Muscle layer of duodenum (tissue), 2 donors: ENCODE data around the gene COPG1.

Source experiments
- H3K27ac ChIP-seq: one replicate; pipeline ENCODE4 v1.7.0; 2013; ENCODE audit warnings: mild to moderate bottlenecking, low read length
- H3K27me3 ChIP-seq: one replicate; pipeline ENCODE4 v1.7.0; 2013; ENCODE audit warnings: low read depth, mild to moderate bottlenecking, control low read depth, low read length
- H3K36me3 ChIP-seq, 2 donors: one replicate each; pipeline ENCODE4 v1.7.0; 2013; ENCODE audit warnings: low read length in 2 of 2, control low read depth in 1 of 2, mild to moderate bottlenecking in 1 of 2; ENCODE audit not compliant: insufficient read depth in 2 of 2, control insufficient read depth in 1 of 2
- H3K4me1 ChIP-seq, 2 donors: one replicate each; pipeline ENCODE4 v1.7.0; 2013; ENCODE audit warnings: low read length in 2 of 2, mild to moderate bottlenecking in 2 of 2, control low read depth in 1 of 2, moderate library complexity in 1 of 2; ENCODE audit not compliant: insufficient read depth in 2 of 2, control insufficient read depth in 1 of 2
- H3K4me3 ChIP-seq, 2 donors: one replicate each; pipeline ENCODE4 v1.7.0; 2013; ENCODE audit warnings: low read length in 2 of 2, low read depth in 1 of 2, mild to moderate bottlenecking in 1 of 2
- H3K9me3 ChIP-seq, 2 donors: one replicate each; pipeline ENCODE4 v1.7.0; 2013; ENCODE audit warnings: low read length in 2 of 2, control low read depth in 1 of 2, mild to moderate bottlenecking in 1 of 2; ENCODE audit not compliant: control insufficient read depth in 1 of 2
- donor health status: healthy.

The COPG1 gene

GRCh38 chr3:129316248-129317013 is 67.0 kb downstream of the COPG1 start:
- Histone ChIP-seq H3K9me3 (no peaks in the 10 kb centered on the region), H3K4me3 (peak overlapping the region; percentile 53 to 95), H3K27ac (no peak overlapping the region), H3K27me3 (no peaks in the 10 kb centered on the region), H3K36me3 (no peaks in the 10 kb centered on the region), H3K4me1 (peaks cover 8 to 24% of the 10 kb centered on the region in 2 donors)

- Histone ChIP-seq H3K36me3 (peaks cover 0 to 6% of the 10 kb centered on the region in 2 donors), H3K4me1 (peaks cover 8 to 24% of the 10 kb centered on the region in 2 donors), H3K4me3 (peak overlapping the region; percentile 53 to 95), H3K27me3 (no peaks in the 10 kb centered on the region), H3K27ac (no peak overlapping the region), H3K9me3 (no peaks in the 10 kb centered on the region)
Measured at GRCh38 chr3:129317014-129317771, 67.8 kb downstream of the COPG1 start.

GRCh38 chr3:129317848-129318247 is 68.4 kb downstream of the COPG1 start:
- Histone ChIP-seq H3K27ac (no peak overlapping the region), H3K4me3 (no peak overlapping the region), H3K36me3 (peaks cover 0 to 6% of the 10 kb centered on the region in 2 donors), H3K4me1 (peaks cover 8 to 24% of the 10 kb centered on the region in 2 donors), H3K9me3 (no peaks in the 10 kb centered on the region), H3K27me3 (no peaks in the 10 kb centered on the region)

GRCh38 chr3:129318921-129319320 is 69.5 kb downstream of the COPG1 start:
- Histone ChIP-seq H3K4me3 (no peak overlapping the region), H3K27me3 (no peaks in the 10 kb centered on the region), H3K4me1 (peaks cover 6 to 21% of the 10 kb centered on the region in 2 donors), H3K36me3 (peaks cover 0 to 6% of the 10 kb centered on the region in 2 donors), H3K9me3 (no peaks in the 10 kb centered on the region), H3K27ac (no peak overlapping the region)

GRCh38 chr3:129320261-129320660 is 70.9 kb downstream of the COPG1 start:
- no peak overlapping the region for H3K4me3 ChIP-seq
- peaks cover 0 to 10% of the 10 kb centered on the region in 2 donors for H3K36me3 ChIP-seq
- peaks cover 0 to 14% of the 10 kb centered on the region in 2 donors for H3K4me1 ChIP-seq
- no peak overlapping the region for H3K27ac ChIP-seq
- H3K27me3 ChIP-seq = no peaks in the 10 kb centered on the region
- no peaks in the 10 kb centered on the region for H3K9me3 ChIP-seq

GRCh38 chr3:129320825-129321487 is 71.5 kb downstream of the COPG1 start:
- no peaks in the 10 kb centered on the region for H3K9me3 ChIP-seq
- peaks cover 0 to 14% of the 10 kb centered on the region in 2 donors for H3K4me1 ChIP-seq
- H3K27ac ChIP-seq = no peak overlapping the region
- H3K36me3 ChIP-seq = peaks cover 0 to 10% of the 10 kb centered on the region in 2 donors
- H3K4me3 ChIP-seq = no peak overlapping the region
- H3K27me3 ChIP-seq = no peaks in the 10 kb centered on the region

- H3K27ac ChIP-seq = no peak overlapping the region
- H3K4me1 ChIP-seq = peaks cover 0 to 10% of the 10 kb centered on the region in 2 donors
- no peaks in the 10 kb centered on the region for H3K27me3 ChIP-seq
- H3K4me3 ChIP-seq = no peak overlapping the region
- H3K9me3 ChIP-seq = no peaks in the 10 kb centered on the region
- H3K36me3 ChIP-seq = peaks cover 0 to 10% of the 10 kb centered on the region in 2 donors
Measured at GRCh38 chr3:129321887-129322286, 72.5 kb downstream of the COPG1 start.

- Histone ChIP-seq H3K27ac (no peak overlapping the region), H3K36me3 (peaks cover 0 to 10% of the 10 kb centered on the region in 2 donors), H3K9me3 (no peaks in the 10 kb centered on the region), H3K4me1 (no peaks in the 10 kb centered on the region), H3K27me3 (no peaks in the 10 kb centered on the region), H3K4me3 (no peak overlapping the region)
Measured at GRCh38 chr3:129323651-129324294, 74.4 kb downstream of the COPG1 start.

GRCh38 chr3:129324855-129325254 is 75.4 kb downstream of the COPG1 start:
- H3K27ac ChIP-seq = no peak overlapping the region
- no peaks in the 10 kb centered on the region for H3K4me1 ChIP-seq
- no peak overlapping the region for H3K4me3 ChIP-seq
- no peaks in the 10 kb centered on the region for H3K9me3 ChIP-seq
- H3K36me3 ChIP-seq = peaks cover 0 to 10% of the 10 kb centered on the region in 2 donors
- H3K27me3 ChIP-seq = no peaks in the 10 kb centered on the region

- Histone ChIP-seq H3K36me3 (peaks cover 0 to 10% of the 10 kb centered on the region in 2 donors), H3K4me1 (no peaks in the 10 kb centered on the region), H3K27ac (no peak overlapping the region), H3K27me3 (no peaks in the 10 kb centered on the region), H3K4me3 (no peak overlapping the region), H3K9me3 (no peaks in the 10 kb centered on the region)
Measured at GRCh38 chr3:129325383-129325782, 76.0 kb downstream of the COPG1 start.

GRCh38 chr3:129326138-129326537 is 76.7 kb downstream of the COPG1 start:
- no peaks in the 10 kb centered on the region for H3K27me3 ChIP-seq
- no peaks in the 10 kb centered on the region for H3K9me3 ChIP-seq
- H3K27ac ChIP-seq = no peak overlapping the region
- no peak overlapping the region for H3K4me3 ChIP-seq
- no peaks in the 10 kb centered on the region for H3K4me1 ChIP-seq
- peaks cover 0 to 10% of the 10 kb centered on the region in 2 donors for H3K36me3 ChIP-seq
